ES-I3 (cell line): ENCODE measurements around the gene MRPS31.

Source experiments
- H3K36me3 ChIP-seq: 2 replicates; pipeline ENCODE4 v1.6.1; 2013; ENCODE audit warnings: mild to moderate bottlenecking, low read length, control low read depth, moderate library complexity; ENCODE audit not compliant: insufficient read depth
- H3K4me1 ChIP-seq: 2 replicates; pipeline ENCODE4 v1.6.1; 2013; ENCODE audit warnings: mild to moderate bottlenecking, control low read depth, low read length; ENCODE audit not compliant: insufficient read depth
- H3K9ac ChIP-seq: 2 replicates; pipeline ENCODE4 v1.6.1; 2013; ENCODE audit warnings: low read depth, mild to moderate bottlenecking, low read length, moderate library complexity
- H3K9me3 ChIP-seq: 2 replicates; pipeline ENCODE4 v1.6.1; 2013; ENCODE audit warnings: mild to moderate bottlenecking, low read length, moderate library complexity; ENCODE audit not compliant: control insufficient read depth, insufficient read depth

The MRPS31 gene

GRCh38 chr13:40780822-40781401, 9.9 kb upstream of the MRPS31 start:
- Histone ChIP-seq H3K36me3 (no peaks in the 10 kb centered on the region), H3K4me1 (peaks cover 5% of the 10 kb centered on the region; the same call in 1 of the 2 replicates), H3K9ac (no peak overlapping the region), H3K9me3 (no peaks in the 10 kb centered on the region)

- no peaks in the 10 kb centered on the region for H3K36me3 ChIP-seq
- peaks cover 5% of the 10 kb centered on the region; the same call in 1 of the 2 replicates for H3K4me1 ChIP-seq
- no peak overlapping the region for H3K9ac ChIP-seq
- no peaks in the 10 kb centered on the region for H3K9me3 ChIP-seq
Observed at GRCh38 chr13:40779796-40780285, 8.9 kb upstream of the MRPS31 start.

- H3K9me3 ChIP-seq: no peaks in the 10 kb centered on the region
- peaks cover 5% of the 10 kb centered on the region; the same call in 1 of the 2 replicates for H3K4me1 ChIP-seq
- H3K36me3 ChIP-seq: no peaks in the 10 kb centered on the region
- no peak overlapping the region for H3K9ac ChIP-seq
Observed at GRCh38 chr13:40779049-40779448, 8.1 kb upstream of the MRPS31 start.

GRCh38 chr13:40777809-40778175, 6.8 kb upstream of the MRPS31 start:
- Histone ChIP-seq H3K9me3 (no peaks in the 10 kb centered on the region), H3K36me3 (no peaks in the 10 kb centered on the region), H3K9ac (no peak overlapping the region), H3K4me1 (peaks cover 5% of the 10 kb centered on the region; the same call in 1 of the 2 replicates)

- Histone ChIP-seq H3K36me3 (no peaks in the 10 kb centered on the region), H3K4me1 (peaks cover 5% of the 10 kb centered on the region; the same call in 1 of the 2 replicates), H3K9me3 (no peaks in the 10 kb centered on the region), H3K9ac (peak overlapping the region; percentile 22; the same call in 1 of the 2 replicates)
Observed at GRCh38 chr13:40777166-40777808, 6.3 kb upstream of the MRPS31 start.

- Histone ChIP-seq H3K9ac (no peak overlapping the region), H3K4me1 (peaks cover 5% of the 10 kb centered on the region; the same call in 1 of the 2 replicates), H3K9me3 (no peaks in the 10 kb centered on the region), H3K36me3 (no peaks in the 10 kb centered on the region)
Observed at GRCh38 chr13:40776681-40777165, 5.7 kb upstream of the MRPS31 start.

- H3K9me3 ChIP-seq: no peaks in the 10 kb centered on the region
- H3K4me1 ChIP-seq: peaks cover 5% of the 10 kb centered on the region; the same call in 1 of the 2 replicates
- H3K9ac ChIP-seq: no peak overlapping the region
- no peaks in the 10 kb centered on the region for H3K36me3 ChIP-seq
Observed at GRCh38 chr13:40776232-40776631, 5.2 kb upstream of the MRPS31 start.

GRCh38 chr13:40774672-40775071, 3.7 kb upstream of the MRPS31 start:
- Histone ChIP-seq H3K4me1 (no peaks in the 10 kb centered on the region; the same call in 1 of the 2 replicates), H3K9ac (no peak overlapping the region), H3K36me3 (no peaks in the 10 kb centered on the region), H3K9me3 (no peaks in the 10 kb centered on the region)

GRCh38 chr13:40772765-40773473, 1.9 kb upstream of the MRPS31 start:
- Histone ChIP-seq H3K9ac (no peak overlapping the region), H3K4me1 (no peaks in the 10 kb centered on the region; the same call in 1 of the 2 replicates), H3K9me3 (no peaks in the 10 kb centered on the region), H3K36me3 (no peaks in the 10 kb centered on the region)

- Histone ChIP-seq H3K4me1 (no peaks in the 10 kb centered on the region), H3K9ac (peak overlapping the region; percentile 76), H3K9me3 (no peaks in the 10 kb centered on the region), H3K36me3 (peaks cover 3% of the 10 kb centered on the region; the same call in 1 of the 2 replicates)
Observed at GRCh38 chr13:40770609-40770933, 419 bp downstream of the MRPS31 start.

- H3K4me1 ChIP-seq: no peaks in the 10 kb centered on the region
- peaks cover 3% of the 10 kb centered on the region; the same call in 1 of the 2 replicates for H3K36me3 ChIP-seq
- H3K9ac ChIP-seq: peak overlapping the region; percentile 76
- H3K9me3 ChIP-seq: no peaks in the 10 kb centered on the region
Observed at GRCh38 chr13:40769970-40770369, 1.0 kb downstream of the MRPS31 start.

GRCh38 chr13:40765602-40766001, 5.4 kb downstream of the MRPS31 start:
- Histone ChIP-seq H3K9ac (no peak overlapping the region), H3K9me3 (no peaks in the 10 kb centered on the region), H3K36me3 (peaks cover 9% of the 10 kb centered on the region; the same call in 1 of the 2 replicates), H3K4me1 (no peaks in the 10 kb centered on the region)

GRCh38 chr13:40764587-40765403, 6.2 kb downstream of the MRPS31 start:
- Histone ChIP-seq H3K9ac (no peak overlapping the region), H3K4me1 (no peaks in the 10 kb centered on the region), H3K9me3 (no peaks in the 10 kb centered on the region), H3K36me3 (peaks cover 9% of the 10 kb centered on the region; the same call in 1 of the 2 replicates)

- no peaks in the 10 kb centered on the region for H3K4me1 ChIP-seq
- H3K9me3 ChIP-seq: no peaks in the 10 kb centered on the region
- no peak overlapping the region for H3K9ac ChIP-seq
- peaks cover 11% of the 10 kb centered on the region for H3K36me3 ChIP-seq
Observed at GRCh38 chr13:40762849-40763248, 8.1 kb downstream of the MRPS31 start.
